ENCODE results near the gene DUSP19.

Gene DUSP19

DNA sequence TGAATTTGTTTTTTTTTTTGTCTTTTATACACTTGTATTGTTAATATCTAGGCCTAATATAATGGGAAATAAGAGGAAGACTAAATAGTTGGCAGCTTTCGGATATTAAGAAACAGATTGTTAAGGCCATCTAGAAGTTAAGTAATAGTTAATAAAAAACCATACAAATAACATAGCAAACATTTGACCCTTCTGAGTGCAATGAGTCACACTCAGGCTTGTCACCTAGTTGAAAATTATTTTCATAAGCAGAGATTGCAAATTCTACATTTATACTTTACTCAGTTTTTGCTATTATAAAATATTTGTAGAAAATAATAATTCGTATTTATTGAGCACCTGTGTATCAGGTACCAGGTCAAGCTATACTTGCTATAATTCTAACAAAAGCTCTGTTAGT lies 48.1 kb downstream of the DUSP19 start:
- DNase-seq, result no peak

DNA sequence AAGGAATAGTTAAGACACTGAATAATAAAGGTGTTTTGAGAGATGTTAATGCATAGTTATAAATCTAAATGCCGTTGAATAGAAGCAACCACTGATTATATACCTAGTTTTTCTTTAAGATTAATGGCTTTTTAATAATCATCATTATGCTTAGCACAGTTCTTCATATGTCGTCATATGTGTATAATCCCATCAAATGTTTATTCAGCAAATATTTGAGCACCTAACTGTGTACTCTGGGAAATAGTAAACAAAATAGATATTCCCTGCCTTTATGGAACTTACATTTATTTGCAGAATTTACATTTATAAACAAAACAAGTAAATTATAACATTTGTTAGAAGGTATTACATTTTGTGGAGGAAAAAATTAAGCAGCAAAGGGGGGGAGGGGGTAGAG lies 55.5 kb downstream of the DUSP19 start:
- no peak for DNase-seq

DNA sequence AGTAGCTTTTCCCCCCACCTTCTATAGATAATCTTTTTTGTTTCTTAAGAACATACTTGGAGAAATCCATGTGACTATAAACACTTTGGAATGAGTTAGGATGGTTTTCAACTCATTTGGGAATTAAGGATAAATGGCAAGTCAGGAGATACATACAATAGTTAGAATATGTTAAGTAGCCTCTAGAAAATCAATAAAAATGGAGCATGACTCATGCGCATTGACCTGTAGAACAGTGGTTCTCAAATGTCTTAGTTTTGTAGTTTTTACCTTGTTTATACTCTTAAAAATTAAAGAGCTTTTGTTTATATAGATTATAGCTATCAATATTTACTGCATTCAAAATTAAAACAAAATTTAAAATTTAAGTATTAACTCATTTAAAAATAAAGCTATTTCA lies 70.4 kb downstream of the DUSP19 start:
- DNase-seq, result peak; percentile 2

DNA sequence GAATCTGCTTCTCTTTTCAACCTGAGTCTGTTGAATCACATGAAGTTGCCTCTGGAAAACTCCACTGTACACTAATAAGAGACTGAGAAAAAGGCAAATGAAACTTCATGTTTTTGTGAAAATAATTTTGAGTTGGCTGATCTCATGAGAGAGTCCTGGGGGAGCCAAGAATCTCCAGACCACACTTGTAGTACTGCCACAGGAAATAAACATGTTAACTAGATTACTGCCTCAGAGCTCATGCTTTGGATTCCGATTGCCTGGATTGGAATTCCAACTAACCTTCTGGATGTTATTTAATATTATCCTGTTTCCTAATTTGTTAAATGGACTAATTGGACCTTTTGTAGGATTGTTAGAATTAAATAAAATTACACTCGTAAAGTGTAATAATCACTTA lies 70.9 kb downstream of the DUSP19 start:
- DNase-seq, result peak; percentile 72
